GF-D8 (cell line): ENCODE data around the gene TYK2.

Source experiments
- DNase-seq: peaks from one replicate; lab custom pipeline; 2025; lab: John Stamatoyannopoulos, UW

TYK2 gene

DNA sequence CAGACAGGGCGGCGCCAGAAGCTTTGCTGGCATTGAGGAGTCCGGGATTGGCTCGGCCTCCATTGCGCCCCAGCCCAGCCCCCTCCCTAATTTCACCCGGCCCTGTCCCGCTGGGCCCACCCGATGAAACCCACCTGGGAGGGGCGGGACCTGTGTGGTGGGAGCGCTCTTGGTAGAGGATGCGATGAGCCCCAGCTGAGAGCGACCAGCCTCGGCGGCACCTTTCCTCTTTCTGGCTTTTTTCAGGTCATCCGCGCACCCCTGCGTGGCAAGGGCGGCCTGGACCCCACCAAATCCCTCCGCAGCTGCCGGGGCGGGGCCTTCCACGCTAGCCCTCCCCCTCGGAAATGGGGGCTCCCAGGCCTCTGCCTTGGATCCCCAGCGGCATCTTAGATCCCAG lies 70.9 kb downstream of the TYK2 start, which contains the start of gene ZGLP1:
TSS of gene ZGLP1 (minus strand) at position 393 of the 400 bp plus-strand sequence.
- DNase-seq = no peak

DNA sequence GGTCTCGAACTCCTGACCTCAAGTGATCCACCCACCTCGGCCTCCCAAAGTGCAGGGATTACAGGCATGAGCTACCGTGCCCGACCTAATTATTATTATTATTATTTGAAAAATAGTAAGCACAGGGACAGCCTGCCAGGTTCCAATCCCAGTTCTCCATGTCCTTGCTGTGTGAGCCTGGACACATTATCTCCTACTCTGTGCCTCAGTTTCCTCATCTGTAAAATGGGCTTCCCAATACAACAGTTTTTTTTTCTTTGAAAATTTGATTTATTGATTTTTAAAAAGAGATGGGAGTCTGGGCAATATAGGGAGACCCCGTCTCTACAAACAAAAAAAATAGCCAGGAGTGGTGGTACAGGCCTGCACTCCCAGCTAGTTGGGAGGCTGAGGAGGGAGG lies 74.0 kb downstream of the TYK2 start:
- DNase-seq = no peak

DNA sequence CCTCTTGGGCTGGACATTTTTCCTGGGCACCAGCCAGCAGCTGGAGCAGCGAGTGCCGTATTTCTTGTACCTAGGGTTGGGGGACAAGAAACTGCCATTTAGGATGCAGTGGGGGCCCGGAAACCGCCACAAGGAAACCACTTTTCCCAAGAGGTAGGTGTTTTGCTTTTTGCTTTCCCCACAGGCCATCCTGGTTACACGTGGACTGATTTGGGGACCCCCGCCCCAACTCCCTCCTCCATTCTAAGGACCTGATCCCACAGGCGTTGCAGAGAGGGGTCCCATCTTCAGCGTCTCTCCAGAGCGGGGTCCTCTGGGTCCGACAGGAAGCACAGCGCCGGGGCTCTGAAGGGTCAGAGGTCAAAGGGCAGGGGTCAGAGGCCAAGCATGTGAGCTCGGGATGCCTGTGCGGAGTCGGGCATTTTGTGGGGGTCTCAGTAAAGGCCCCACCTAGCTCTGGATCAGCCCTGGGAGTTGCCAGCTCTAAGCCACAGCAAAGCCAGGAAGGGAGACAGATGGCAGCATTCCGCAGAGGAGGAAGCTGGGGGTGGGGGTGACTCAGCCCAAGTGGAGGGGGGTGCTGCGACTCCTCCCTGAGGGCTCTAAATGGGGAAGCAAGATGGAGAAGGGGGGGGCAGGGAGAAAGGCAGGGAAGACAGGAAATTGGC lies 75.1 kb downstream of the TYK2 start:
- DNase-seq = no peak
